ENCODE measurements around the gene COX14. TPM values are rescaled to one million over a fixed set of nuclear protein-coding genes. Genes with fewer than 3 reads are reported as not detected.
"Not testable (repeated sequence)": the region's sequence is repeated elsewhere in the genome, so short reads cannot be mapped to it uniquely, and the experiment has no call there.

The COX14 gene
- total RNA-seq, 1 donor from 2014 or later, result 52.1 TPM

DNA sequence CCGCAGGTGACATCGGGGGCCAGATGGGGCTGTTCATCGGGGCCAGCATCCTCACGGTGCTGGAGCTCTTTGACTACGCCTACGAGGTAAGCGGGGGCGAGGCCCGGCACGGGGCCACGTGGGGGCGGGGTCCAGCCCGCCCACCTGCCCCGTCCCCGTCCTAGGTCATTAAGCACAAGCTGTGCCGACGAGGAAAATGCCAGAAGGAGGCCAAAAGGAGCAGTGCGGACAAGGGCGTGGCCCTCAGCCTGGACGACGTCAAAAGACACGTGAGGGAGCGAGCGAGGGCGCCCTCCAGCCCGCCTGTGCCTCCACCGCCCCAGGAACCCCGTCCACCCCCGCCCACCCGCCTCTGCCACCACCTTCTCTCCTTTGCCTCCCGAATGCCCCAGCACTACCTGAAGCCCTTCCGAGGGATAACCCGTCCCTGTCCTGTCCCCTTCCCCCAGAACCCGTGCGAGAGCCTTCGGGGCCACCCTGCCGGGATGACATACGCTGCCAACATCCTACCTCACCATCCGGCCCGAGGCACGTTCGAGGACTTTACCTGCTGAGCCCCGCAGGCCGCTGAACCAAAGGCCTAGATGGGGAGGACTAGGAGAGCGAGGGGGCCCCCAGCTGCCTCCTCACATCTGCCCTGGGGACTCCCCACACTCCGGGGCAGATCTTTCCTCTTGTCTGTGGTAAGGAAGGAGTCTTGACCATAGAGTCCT is 30.8 kb upstream of the COX14 start:
- TF ChIP-seq, protein P1, sequence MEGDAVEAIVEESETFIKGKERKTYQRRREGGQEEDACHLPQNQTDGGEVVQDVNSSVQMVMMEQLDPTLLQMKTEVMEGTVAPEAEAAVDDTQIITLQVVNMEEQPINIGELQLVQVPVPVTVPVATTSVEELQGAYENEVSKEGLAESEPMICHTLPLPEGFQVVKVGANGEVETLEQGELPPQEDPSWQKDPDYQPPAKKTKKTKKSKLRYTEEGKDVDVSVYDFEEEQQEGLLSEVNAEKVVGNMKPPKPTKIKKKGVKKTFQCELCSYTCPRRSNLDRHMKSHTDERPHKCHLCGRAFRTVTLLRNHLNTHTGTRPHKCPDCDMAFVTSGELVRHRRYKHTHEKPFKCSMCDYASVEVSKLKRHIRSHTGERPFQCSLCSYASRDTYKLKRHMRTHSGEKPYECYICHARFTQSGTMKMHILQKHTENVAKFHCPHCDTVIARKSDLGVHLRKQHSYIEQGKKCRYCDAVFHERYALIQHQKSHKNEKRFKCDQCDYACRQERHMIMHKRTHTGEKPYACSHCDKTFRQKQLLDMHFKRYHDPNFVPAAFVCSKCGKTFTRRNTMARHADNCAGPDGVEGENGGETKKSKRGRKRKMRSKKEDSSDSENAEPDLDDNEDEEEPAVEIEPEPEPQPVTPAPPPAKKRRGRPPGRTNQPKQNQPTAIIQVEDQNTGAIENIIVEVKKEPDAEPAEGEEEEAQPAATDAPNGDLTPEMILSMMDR (IDR thresholded peaks at IDR 0.05; ENCODE audit: insufficient read depth, low read length, severe bottlenecking), result no peak
- Histone ChIP-seq H3K36me3 (ENCODE audit: control insufficient read depth, insufficient read depth, low read length) (no peaks in the 10 kb centered on the region), H3K27me3 (ENCODE audit: control insufficient read depth, insufficient read depth, low read length) (no peaks in the 10 kb centered on the region), H3K4me3 (ENCODE audit: low read depth, low read length) (no peak overlapping the region)
- no peak for FAIRE-seq
- no peak for DNase-seq (ENCODE audit: low read depth)

DNA sequence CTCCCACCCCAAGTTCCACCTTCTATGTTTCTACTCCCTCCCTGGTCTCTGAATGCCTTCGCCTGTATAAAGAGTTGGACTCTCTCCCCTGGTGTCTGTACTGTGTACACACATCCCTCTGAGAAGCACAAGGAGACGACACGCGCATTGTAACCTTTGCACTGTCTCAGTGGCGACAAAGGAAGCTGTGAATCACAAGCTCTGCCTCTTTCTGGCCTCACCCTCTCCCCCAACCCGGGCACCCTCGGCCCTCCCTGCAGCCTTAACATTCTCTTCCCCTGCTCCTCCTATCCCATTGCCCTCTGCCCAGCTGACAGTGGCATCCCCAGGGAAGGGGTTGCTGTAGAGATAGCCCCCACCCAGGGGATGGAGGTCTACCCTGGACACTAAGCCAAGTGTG is 29.4 kb upstream of the COX14 start:
- DNase-seq (ENCODE audit: low read depth), result no peak
- Histone ChIP-seq H3K36me3 (ENCODE audit: control insufficient read depth, insufficient read depth, low read length) (peaks cover 1% of the 10 kb centered on the region), H3K27me3 (ENCODE audit: control insufficient read depth, insufficient read depth, low read length) (no peaks in the 10 kb centered on the region), H3K4me3 (ENCODE audit: low read depth, low read length) (no peak overlapping the region)
- TF ChIP-seq, protein P1 (IDR thresholded peaks at IDR 0.05; ENCODE audit: insufficient read depth, low read length, severe bottlenecking), result no peak
- no peak for FAIRE-seq

DNA sequence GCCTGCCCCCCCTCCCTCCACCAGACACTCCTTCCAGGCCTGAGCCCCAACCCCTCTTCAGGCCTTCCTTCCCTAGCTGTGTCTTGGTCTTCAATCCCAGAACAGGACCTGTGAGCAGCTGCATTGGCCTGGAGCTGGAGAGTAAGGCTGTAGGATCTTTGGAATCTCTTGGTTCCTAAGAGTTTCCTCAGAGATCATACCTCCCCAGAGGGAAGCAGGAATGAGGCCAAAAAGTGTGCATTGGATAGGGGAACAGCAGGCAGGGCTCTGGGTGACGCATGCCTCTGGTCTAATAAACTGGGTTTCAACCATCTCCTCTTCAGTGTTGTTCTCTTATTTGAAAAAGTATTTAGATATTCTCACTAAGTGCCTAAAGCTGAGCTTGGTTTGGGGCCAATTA is 28.7 kb upstream of the COX14 start:
- H3K27me3 ChIP-seq (ENCODE audit: control insufficient read depth, insufficient read depth, low read length), result no peaks in the 10 kb centered on the region
- DNase-seq (ENCODE audit: low read depth), result no peak
- H3K36me3 ChIP-seq (ENCODE audit: control insufficient read depth, insufficient read depth, low read length), result peaks cover 1% of the 10 kb centered on the region
- no peak for FAIRE-seq
- H3K4me3 ChIP-seq (ENCODE audit: low read depth, low read length), result no peak overlapping the region
- TF ChIP-seq, protein P1 (IDR thresholded peaks at IDR 0.05; ENCODE audit: insufficient read depth, low read length, severe bottlenecking), result no peak

DNA sequence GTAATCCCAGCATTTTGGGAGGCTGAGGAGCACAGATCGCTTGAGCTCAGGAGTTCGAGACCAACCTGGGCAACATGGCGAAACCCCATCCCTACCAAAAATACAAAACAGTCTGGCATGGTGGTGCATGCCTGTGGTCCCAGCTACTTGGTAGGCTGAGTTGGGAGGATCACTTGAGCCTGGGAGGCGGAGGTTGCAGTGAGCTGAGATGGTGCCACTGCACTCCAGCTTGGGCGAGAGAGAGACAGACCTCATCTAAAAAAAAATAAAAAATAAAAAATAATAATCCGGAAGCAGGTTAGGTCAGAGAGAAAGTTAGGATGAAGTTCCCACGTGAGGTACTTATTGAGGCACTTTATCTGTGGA is 27.6 kb upstream of the COX14 start:
- FAIRE-seq; DNase-seq (ENCODE audit: low read depth); H3K27me3 ChIP-seq (ENCODE audit: control insufficient read depth, insufficient read depth, low read length); H3K36me3 ChIP-seq (ENCODE audit: control insufficient read depth, insufficient read depth, low read length): not testable (repeated sequence)
- H3K4me3 ChIP-seq (ENCODE audit: low read depth, low read length), result peak overlapping the region; percentile 55

DNA sequence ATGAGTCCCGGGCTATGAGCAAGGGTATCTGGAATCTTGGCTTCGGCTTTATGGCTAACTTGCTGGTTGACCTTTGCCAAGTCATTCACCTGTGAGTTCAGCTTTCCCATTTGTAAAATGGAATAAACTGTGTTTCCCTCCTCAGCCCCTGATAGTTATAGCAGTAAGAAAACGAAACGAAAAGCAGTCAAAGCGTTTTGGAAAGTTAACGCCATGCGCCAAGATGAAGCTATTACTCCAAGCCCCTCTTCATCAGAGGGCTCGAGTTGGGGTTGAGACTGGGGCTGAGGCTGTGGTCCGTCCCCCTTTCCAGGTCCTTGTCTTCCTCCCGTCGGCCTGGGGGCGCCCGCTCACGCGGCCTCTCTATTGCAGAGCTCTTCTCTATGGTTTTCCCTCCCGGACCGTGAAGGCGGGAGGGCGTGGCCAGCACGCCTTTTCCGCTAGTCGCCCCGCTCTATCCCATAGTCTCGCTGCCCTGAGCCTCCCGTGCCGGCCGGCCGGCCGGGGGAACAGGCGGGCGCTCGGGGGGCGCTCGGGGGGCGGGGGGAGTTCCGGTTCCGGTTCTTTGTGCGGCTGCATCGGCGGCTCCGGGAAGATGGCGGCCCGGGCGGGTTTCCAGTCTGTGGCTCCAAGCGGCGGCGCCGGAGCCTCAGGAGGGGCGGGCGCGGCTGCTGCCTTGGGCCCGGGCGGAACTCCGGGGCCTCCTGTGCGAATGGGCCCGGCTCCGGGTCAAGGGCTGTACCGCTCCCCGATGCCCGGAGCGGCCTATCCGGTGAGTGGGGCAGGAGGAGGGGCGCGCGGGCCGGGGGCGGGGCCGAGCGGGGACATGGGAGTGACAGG is 27.0 kb upstream of the COX14 start, which contains the start of gene SMARCD1:
Gene SMARCD1 (plus strand): TSS at position 568 of the 840 bp plus-strand sequence. CDS start 28 bp downstream, at position 596.
- peak within 1 kb of the TSS; percentile 55 for H3K4me3 ChIP-seq (ENCODE audit: low read depth, low read length)
- H3K36me3 ChIP-seq (ENCODE audit: control insufficient read depth, insufficient read depth, low read length), result peaks cover 5% of the 10 kb centered on the region
- no peaks in the 10 kb centered on the region for H3K27me3 ChIP-seq (ENCODE audit: control insufficient read depth, insufficient read depth, low read length)
- TF ChIP-seq, protein P1 (IDR thresholded peaks at IDR 0.05; ENCODE audit: insufficient read depth, low read length, severe bottlenecking), result peak; percentile 79
- DNase-seq (ENCODE audit: low read depth) (peak; percentile 76), FAIRE-seq (no peak)

DNA sequence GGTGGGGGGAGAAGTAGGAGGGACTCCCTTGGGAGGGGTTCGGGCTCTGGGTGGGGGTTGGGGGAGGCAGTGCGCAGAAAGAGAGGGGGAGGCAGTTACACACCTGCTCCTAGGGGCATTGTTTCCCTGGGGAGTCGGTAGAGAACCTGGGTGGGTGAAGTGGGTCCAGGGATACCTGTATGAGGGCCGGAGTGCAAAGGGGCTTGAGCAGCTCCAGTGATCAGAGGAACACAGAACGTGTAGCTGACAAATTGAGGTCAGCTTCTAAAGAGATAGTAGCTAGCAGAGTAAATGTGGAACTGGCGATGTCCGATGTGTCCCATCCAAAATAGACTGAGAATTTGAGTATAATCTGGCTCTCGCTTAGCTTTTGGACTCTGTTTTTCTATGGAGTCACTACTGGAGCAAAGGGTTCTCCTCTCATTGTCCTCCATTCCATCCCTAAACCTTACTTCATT is 26.4 kb upstream of the COX14 start:
- peaks cover 9% of the 10 kb centered on the region for H3K36me3 ChIP-seq (ENCODE audit: control insufficient read depth, insufficient read depth, low read length)
- TF ChIP-seq, protein P1 (IDR thresholded peaks at IDR 0.05; ENCODE audit: insufficient read depth, low read length, severe bottlenecking), result no peak
- H3K4me3 ChIP-seq (ENCODE audit: low read depth, low read length), result peak overlapping the region; percentile 55
- no peak for DNase-seq (ENCODE audit: low read depth)
- no peaks in the 10 kb centered on the region for H3K27me3 ChIP-seq (ENCODE audit: control insufficient read depth, insufficient read depth, low read length)
- no peak for FAIRE-seq
